NOMO-1 treated with DMSO at 0.1 percent for 48 hours (cell line): ENCODE measurements around the gene VPS37D.

Experiments used
- DNase-seq: peaks from one replicate; lab custom pipeline; 2025; ENCODE audit not compliant: unreplicated experiment; lab: John Stamatoyannopoulos, UW

The VPS37D gene

GRCh38 chr7:73678862-73679261 lies 11.2 kb downstream of the VPS37D start:
- no peak for DNase-seq

GRCh38 chr7:73679709-73680108 lies 12.1 kb downstream of the VPS37D start:
- no peak for DNase-seq

- no peak for DNase-seq
Measured at GRCh38 chr7:73680501-73680900, 12.9 kb downstream of the VPS37D start.

GRCh38 chr7:73681031-73681430 lies 13.4 kb downstream of the VPS37D start:
- no peak for DNase-seq

GRCh38 chr7:73682745-73683055 lies 15.1 kb downstream of the VPS37D start:
- DNase-seq, result no peak

- peak; percentile 100 for DNase-seq
Measured at GRCh38 chr7:73683056-73683787, 15.6 kb downstream of the VPS37D start, which contains the start of the genes BUD23 and DNAJC30. BUD23 (plus strand) TSS chr7:73683597; CDS start chr7:73683626, 29 bp downstream. DNAJC30 (minus strand) TSS chr7:73683453; CDS start chr7:73683423, 30 bp downstream.

- no peak for DNase-seq
Measured at GRCh38 chr7:73683788-73684693, 16.4 kb downstream of the VPS37D start.

- DNase-seq, result no peak
Measured at GRCh38 chr7:73685311-73685710, 17.7 kb downstream of the VPS37D start.

GRCh38 chr7:73688288-73688687 lies 20.7 kb downstream of the VPS37D start:
- no peak for DNase-seq

GRCh38 chr7:73690646-73691045 lies 23.0 kb downstream of the VPS37D start:
- no peak for DNase-seq

GRCh38 chr7:73696372-73696771 lies 28.7 kb downstream of the VPS37D start:
- no peak for DNase-seq

GRCh38 chr7:73698410-73698809 lies 30.8 kb downstream of the VPS37D start:
- DNase-seq, result no peak

GRCh38 chr7:73699370-73700068 lies 31.9 kb downstream of the VPS37D start:
- no peak for DNase-seq

- no peak for DNase-seq
Measured at GRCh38 chr7:73700069-73700423, 32.4 kb downstream of the VPS37D start.

- no peak for DNase-seq
Measured at GRCh38 chr7:73700581-73701134, 33.0 kb downstream of the VPS37D start.

- DNase-seq, result peak; percentile 50
Measured at GRCh38 chr7:73701357-73701995, 33.8 kb downstream of the VPS37D start.

- no peak for DNase-seq
Measured at GRCh38 chr7:73702226-73702625, 34.6 kb downstream of the VPS37D start.

GRCh38 chr7:73702665-73703064 lies 35.0 kb downstream of the VPS37D start:
- DNase-seq, result no peak

GRCh38 chr7:73703225-73703624 lies 35.6 kb downstream of the VPS37D start:
- DNase-seq, result no peak

- no peak for DNase-seq
Measured at GRCh38 chr7:73703757-73704639, 36.4 kb downstream of the VPS37D start.
